Epidermal melanocyte (primary cell): ENCODE measurements around the gene HOXC6.
"Not testable (repeated sequence)": the region's sequence is repeated elsewhere in the genome, so short reads cannot be mapped to it uniquely, and the experiment has no call there.

ENCODE experiments used
- DNase-seq: peaks from one replicate; pipeline ENCODE4 v3.0.0; 2011; ENCODE audit warnings: low spot score; ENCODE audit not compliant: insufficient read length

The HOXC6 gene

GRCh38 chr12:54039417-54040147 is 11.3 kb downstream of the HOXC6 start:
- DNase-seq = no peak

GRCh38 chr12:54040148-54040494 is 11.9 kb downstream of the HOXC6 start:
- DNase-seq = no peak

DNA sequence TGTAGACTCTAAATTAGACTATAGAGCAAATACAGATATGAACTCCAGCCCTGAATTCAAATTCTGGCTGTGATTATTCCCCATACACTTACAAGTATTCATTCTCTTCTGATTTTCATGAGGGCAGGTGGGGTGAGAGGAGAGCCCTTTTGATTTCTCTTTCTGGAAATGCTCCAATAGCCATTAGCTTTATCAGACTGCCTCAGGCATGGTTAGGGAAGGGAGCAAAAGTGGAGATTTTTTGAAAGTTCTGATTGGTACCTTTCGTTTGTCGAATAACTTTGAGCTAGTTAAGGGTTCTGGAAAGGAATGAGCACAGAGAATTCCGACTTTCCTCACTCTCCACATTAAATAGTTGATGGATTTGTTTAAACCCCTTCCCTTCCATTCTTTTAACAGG is 12.4 kb downstream of the HOXC6 start:
- DNase-seq = no peak

- no peak for DNase-seq
Measured at GRCh38 chr12:54041097-54041690, 13.0 kb downstream of the HOXC6 start.

- DNase-seq = not testable (repeated sequence)
Measured at GRCh38 chr12:54042033-54042432, 13.8 kb downstream of the HOXC6 start.

GRCh38 chr12:54042970-54043853 is 15.0 kb downstream of the HOXC6 start:
- DNase-seq = no peak

DNA sequence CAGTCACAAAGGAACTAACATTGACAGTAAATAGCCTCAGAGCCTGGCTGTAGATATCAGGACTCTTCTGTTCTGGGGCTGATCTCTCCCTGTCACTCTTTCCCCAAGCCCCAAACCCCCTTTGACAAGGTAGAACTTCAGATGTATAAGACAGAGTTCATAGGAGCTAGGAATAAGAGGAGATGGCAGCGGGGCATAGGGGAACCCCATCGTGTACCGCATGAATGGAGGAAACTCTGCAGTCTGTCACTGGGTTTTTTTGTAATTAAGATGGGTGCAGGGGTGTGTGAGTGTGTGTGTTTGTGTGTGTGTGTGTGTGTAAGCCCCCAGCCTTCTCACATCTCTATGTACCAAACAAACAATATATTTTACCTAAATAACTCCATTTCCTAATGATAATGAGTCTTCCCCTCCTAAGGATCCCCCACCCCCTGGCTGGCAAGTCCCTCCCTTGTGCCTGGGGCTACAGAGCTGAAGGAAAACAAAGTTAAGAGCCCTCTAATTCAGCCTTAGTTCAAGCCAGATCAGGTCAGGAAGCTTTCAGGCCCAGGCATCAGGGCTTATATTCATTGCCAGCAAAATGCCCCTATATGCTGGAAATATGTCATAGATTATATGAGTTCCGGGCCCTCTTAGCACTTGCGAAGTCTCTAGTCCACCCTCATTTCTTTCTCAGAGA is 16.3 kb downstream of the HOXC6 start:
- peak; percentile 64 for DNase-seq

GRCh38 chr12:54045401-54045800 is 17.2 kb downstream of the HOXC6 start:
- no peak for DNase-seq

- no peak for DNase-seq
Measured at GRCh38 chr12:54045868-54046521, 17.8 kb downstream of the HOXC6 start.

- no peak for DNase-seq
Measured at GRCh38 chr12:54046809-54047159, 18.5 kb downstream of the HOXC6 start.

DNA sequence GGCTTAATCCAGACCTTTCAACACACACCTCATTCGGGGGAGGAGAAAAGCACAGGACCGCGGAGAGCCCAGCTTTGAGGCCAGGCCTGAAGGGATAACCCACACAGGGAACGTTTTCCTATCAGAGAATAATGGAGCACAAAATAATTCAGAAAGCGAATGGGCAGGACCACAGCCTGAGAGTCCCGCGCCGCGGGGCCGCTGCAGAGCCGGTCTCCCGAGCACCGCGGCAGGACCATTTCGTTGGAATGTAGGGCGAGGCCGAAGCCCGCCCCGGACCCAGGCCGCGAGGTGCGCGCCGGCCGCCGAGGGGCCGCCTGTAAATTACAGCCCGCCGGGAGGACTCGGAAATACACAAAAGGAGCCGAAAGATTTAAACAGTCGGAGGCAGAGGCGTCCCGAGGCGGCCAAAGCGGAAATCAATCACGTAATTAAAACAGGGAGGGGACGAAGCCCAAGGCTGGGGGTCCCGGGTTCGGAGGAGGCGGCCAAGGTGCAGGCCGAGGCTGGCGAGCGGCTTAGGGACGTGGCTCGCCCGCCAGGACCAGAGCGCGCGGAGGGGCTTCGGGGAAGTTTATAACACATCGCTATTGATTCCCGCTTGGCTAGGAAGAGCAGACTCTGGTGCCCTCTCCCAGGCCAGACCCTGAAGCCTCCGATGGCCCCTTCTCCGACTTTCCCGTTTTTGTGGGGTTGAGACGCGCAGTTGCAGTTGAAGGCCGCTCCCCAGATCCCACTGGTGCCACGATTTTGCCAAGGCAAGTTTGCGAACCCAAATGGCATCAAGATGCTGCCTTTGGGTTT is 19.1 kb downstream of the HOXC6 start:
- no peak for DNase-seq

DNA sequence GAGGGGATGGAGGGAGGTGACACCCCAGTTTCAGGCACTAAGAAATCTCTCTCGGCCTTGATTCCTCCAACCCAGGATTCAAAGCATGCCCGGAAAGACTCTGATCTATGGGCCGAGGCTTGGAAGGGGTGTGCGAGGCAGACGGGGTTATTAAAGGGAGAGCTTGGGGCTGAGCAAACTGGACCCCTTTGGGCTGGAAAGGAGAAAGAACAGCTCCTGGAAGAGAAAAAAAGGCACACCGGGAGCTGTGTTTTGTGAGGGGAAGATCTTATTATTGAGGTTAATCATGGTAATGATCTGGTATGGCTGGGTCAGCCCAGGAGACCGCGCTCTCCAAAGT is 19.7 kb downstream of the HOXC6 start:
- DNase-seq = no peak

- no peak for DNase-seq
Measured at GRCh38 chr12:54048406-54049093, 20.3 kb downstream of the HOXC6 start.

GRCh38 chr12:54049108-54049507 is 20.9 kb downstream of the HOXC6 start:
- DNase-seq = no peak

DNA sequence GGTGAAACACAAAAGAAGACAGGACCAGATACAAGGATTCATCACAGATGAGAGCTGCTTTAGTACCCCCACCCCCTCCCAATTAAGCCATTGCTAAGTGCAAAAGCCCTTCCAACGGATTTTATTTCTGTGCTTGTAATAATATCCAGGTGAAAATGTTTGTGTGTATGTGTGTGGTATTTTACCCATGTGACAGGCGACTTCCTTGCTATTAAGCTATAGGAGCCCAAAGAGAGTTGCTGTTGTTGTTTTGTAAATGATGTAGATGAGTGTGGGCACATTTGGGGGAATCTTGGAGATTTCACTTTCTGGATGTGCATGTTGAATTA is 22.2 kb downstream of the HOXC6 start:
- DNase-seq = no peak

DNA sequence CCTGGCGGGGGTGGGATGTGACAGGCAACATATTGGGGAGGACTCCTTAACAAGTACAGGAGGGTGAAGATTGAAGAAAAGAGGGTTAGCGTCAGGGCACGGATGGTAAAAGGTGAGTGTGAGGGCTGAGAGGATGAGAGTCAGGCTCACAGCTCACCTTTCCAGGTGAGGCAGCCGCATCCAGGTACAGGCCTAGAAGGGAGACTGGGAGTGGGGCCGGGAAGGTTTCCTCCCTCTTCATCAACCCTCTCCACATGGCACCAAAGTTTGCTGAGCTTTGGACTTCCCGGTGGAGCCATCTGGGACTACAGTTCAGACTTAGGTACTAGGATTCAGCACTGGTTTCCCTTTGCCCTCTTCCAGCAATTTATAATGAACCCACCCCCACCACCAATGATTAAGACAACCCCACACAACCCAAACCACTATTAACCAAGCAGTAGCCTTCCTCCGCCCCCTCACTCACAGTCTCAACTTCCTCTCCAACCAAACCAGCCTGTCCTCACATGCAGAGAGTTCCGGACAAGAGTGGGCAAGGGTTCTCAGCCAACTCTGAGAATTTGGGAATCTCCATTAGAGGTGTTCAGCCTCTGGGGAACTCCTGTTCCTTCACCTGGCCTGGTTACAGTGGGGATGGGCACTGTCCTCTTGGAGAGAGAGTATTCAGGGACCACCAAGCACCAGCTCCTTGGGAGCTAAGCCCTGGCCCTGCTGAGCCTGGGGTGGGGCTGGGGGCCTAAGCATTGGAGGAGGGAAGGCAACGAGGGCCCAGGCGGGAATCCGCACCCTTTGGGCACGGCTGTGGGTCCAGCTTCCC is 23.0 kb downstream of the HOXC6 start:
- DNase-seq = no peak

DNA sequence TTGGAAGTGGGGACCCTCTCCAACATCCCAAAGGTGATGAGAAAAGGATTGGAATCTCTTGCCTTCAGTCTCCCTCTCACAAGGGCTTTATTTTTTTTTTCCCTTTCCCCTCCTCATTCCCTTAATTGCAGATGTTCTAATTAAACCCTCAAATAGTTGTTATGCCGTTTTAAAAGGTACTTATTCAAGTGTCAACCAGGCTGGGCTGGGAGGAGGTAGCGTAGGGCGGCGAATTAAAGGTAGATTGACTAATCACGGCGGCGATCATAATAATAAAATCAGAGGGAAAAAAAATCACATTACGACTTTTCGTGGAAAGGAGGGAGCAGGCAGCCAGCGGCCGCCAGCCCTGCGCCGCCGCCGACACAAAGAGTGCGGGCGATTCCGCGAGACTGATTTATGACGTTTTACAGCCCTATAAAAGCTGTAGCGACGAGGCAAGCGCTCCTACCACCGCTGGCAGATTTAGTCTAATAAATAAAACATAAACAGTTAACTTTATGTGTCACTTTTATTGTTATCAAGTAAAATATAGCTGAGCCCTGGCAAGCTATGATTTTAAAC is 23.7 kb downstream of the HOXC6 start:
- no peak for DNase-seq

DNA sequence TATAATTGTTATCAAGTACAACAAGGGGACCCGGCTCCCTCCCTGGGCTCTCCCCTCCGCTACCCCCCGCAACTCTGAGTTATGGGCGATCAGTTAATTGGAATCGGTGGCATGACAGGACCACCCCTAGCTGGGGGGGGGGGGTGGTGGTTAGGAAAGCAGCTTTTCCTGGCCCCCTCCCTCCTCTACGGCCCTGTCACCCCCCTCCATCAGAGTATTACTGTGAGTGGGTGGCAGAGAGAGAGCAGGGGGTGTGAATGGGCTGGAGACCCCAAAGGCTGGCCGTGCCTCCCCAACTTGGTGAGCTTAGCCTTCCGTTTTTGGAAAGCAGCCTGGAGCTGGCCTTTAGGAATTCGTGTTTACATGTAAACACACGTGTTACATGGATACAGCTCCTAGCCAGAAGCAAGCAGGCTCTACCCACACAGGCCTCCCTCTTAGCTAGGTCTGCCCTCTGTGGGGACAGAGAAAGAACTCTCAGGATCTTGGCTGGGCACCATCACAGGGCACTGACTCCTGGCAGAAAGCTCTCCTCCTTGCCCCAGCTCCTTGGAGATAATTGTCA is 24.3 kb downstream of the HOXC6 start:
- peak; percentile 71 for DNase-seq
